Lower lobe of right lung (tissue), 2 donors: ENCODE results near the gene FBN1. TPM values are rescaled to one million over a fixed set of nuclear protein-coding genes. Genes with fewer than 3 reads are reported as not detected.

Experiments
- ATAC-seq, 2 donors: fragments of 200-7000 bp; cut with Tn5 transposase; one replicate each; pipeline ENCODE4 v1.9.1; 2020 to 2022; ENCODE audit warnings: mild to moderate bottlenecking in 2 of 2, moderate library complexity in 2 of 2
- DNase-seq: peaks from one replicate; pipeline ENCODE4 v3.0.0-alpha.2; 2020
- H3K27ac ChIP-seq: fragments of 200-600 bp; one replicate; pipeline ENCODE4 v1.8.0; 2022
- H3K27me3 ChIP-seq: fragments of 200-600 bp; one replicate; pipeline ENCODE4 v1.8.0; 2022; ENCODE audit warnings: low read depth
- H3K36me3 ChIP-seq: fragments of 200-600 bp; one replicate; pipeline ENCODE4 v1.8.0; 2022; ENCODE audit warnings: mild to moderate bottlenecking
- H3K4me1 ChIP-seq: fragments of 200-600 bp; one replicate; pipeline ENCODE4 v1.8.0; 2022
- H3K4me3 ChIP-seq: fragments of 200-600 bp; one replicate; pipeline ENCODE4 v1.8.0; 2022; ENCODE audit warnings: mild to moderate bottlenecking
- H3K9me3 ChIP-seq: fragments of 200-600 bp; one replicate; pipeline ENCODE4 v1.8.0; 2022
- CTCF ChIP-seq: fragments of 200-600 bp; IDR thresholded peaks from one replicate; pipeline ENCODE4 v1.8.0; 2022; ENCODE audit warnings: antibody characterized with exemption, mild to moderate bottlenecking
- intact Hi-C: fragments of 100-400 bp; cut with DNase I; formaldehyde crosslinking; loops from one replicate; pipeline ENCODE4 v1.11.0; 2022
- total RNA-seq: library from RNA; stranded (reverse); fragmentation: NEBNext Ultra II Directional; extraction: Animal tissue kit (Norgen Biotek cat#: 25700); gene quantifications from one replicate; pipeline ENCODE4 v1.2.1, GENCODE V29; 2021
- donor health status: DM: no; HTN: yes; CAD: no; lungs with severe emphysema.

The FBN1 gene
- total RNA-seq, 1 donor from 2014 or later: 75.3 TPM

GRCh38 chr15:48681353-48681752 is 35.8 kb upstream of the FBN1 start:
- intact Hi-C loops: no loop called here
- no peak for ATAC-seq
- H3K9me3 ChIP-seq: no peaks in the 10 kb centered on the region
- no peak for TF ChIP-seq CTCF
- no peaks in the 10 kb centered on the region for H3K36me3 ChIP-seq
- H3K4me1 ChIP-seq: no peaks in the 10 kb centered on the region
- no peaks in the 10 kb centered on the region for H3K27me3 ChIP-seq
- H3K4me3 ChIP-seq: no peak overlapping the region
- no peak for DNase-seq
- H3K27ac ChIP-seq: no peak overlapping the region

- Histone ChIP-seq H3K9me3 (no peaks in the 10 kb centered on the region), H3K27me3 (no peaks in the 10 kb centered on the region), H3K4me1 (no peaks in the 10 kb centered on the region), H3K27ac (no peak overlapping the region), H3K4me3 (no peak overlapping the region), H3K36me3 (no peaks in the 10 kb centered on the region)
- TF ChIP-seq CTCF: no peak
- intact Hi-C loops: no loop called here
- no peak for ATAC-seq
- no peak for DNase-seq
Measured at GRCh38 chr15:48680841-48681240, 35.3 kb upstream of the FBN1 start.

GRCh38 chr15:48679952-48680351 is 34.4 kb upstream of the FBN1 start:
- intact Hi-C loops: no loop called here
- ATAC-seq: no peak

GRCh38 chr15:48678851-48679250 is 33.3 kb upstream of the FBN1 start:
- intact Hi-C loops: no loop called here
- H3K36me3 ChIP-seq: no peaks in the 10 kb centered on the region

More at GRCh38 chr15:48679952-48680351, 34.4 kb upstream of the FBN1 start:
- Histone ChIP-seq H3K9me3 (no peaks in the 10 kb centered on the region), H3K27me3 (no peaks in the 10 kb centered on the region), H3K4me1 (no peaks in the 10 kb centered on the region), H3K36me3 (no peaks in the 10 kb centered on the region), H3K4me3 (no peak overlapping the region), H3K27ac (no peak overlapping the region)
- no peak for TF ChIP-seq CTCF
- DNase-seq: no peak

GRCh38 chr15:48677821-48678220 is 32.3 kb upstream of the FBN1 start:
- Histone ChIP-seq H3K9me3 (no peaks in the 10 kb centered on the region), H3K36me3 (no peaks in the 10 kb centered on the region), H3K27me3 (no peaks in the 10 kb centered on the region), H3K4me3 (no peak overlapping the region), H3K4me1 (no peaks in the 10 kb centered on the region), H3K27ac (no peak overlapping the region)
- TF ChIP-seq CTCF: no peak
- intact Hi-C loops: no loop called here
- DNase-seq: no peak
- ATAC-seq: no peak

More at GRCh38 chr15:48678851-48679250, 33.3 kb upstream of the FBN1 start:
- Histone ChIP-seq H3K9me3 (no peaks in the 10 kb centered on the region), H3K4me1 (no peaks in the 10 kb centered on the region), H3K4me3 (no peak overlapping the region), H3K27me3 (no peaks in the 10 kb centered on the region), H3K27ac (no peak overlapping the region)
- DNase-seq (no peak), ATAC-seq (no peak)
- TF ChIP-seq CTCF: no peak

- intact Hi-C loops: no loop called here
- ATAC-seq: no peak
Measured at GRCh38 chr15:48675436-48675835, 29.9 kb upstream of the FBN1 start.

More at GRCh38 chr15:48675436-48675835, 29.9 kb upstream of the FBN1 start:
- no peak for TF ChIP-seq CTCF
- no peak for DNase-seq
- no peaks in the 10 kb centered on the region for H3K9me3 ChIP-seq
- H3K4me3 ChIP-seq: no peak overlapping the region
- no peaks in the 10 kb centered on the region for H3K4me1 ChIP-seq
- H3K36me3 ChIP-seq: no peaks in the 10 kb centered on the region
- H3K27me3 ChIP-seq: no peaks in the 10 kb centered on the region
- no peak overlapping the region for H3K27ac ChIP-seq
